Mesothelial cell of epicardium (in vitro differentiated cells): Measurements from ENCODE around the gene FOXF2. TPM values are rescaled to one million over a fixed set of nuclear protein-coding genes. Genes with fewer than 3 reads are reported as not detected.
A peak's percentile ranks its signal among the peaks of the same experiment; 100 is the strongest.

Source experiments
- DNase-seq, 2 experiments: peaks; one replicate each; pipeline ENCODE4 v3.0.0; 2021; ENCODE audit warnings: low spot score in 2 of 2; ENCODE audit not compliant: unreplicated experiment in 2 of 2
- H3K27ac Mint-ChIP-seq: 2 replicates; pipeline ENCODE4 v1.8.0; 2021; ENCODE audit warnings: mixed read lengths
- H3K27me3 Mint-ChIP-seq: 2 replicates; pipeline ENCODE4 v1.8.0; 2021; ENCODE audit warnings: low read depth, mixed read lengths
- H3K36me3 Mint-ChIP-seq: 2 replicates; pipeline ENCODE4 v1.8.0; 2021; ENCODE audit warnings: mixed read lengths
- H3K4me1 Mint-ChIP-seq: 2 replicates; pipeline ENCODE4 v1.8.0; 2021; ENCODE audit warnings: mixed read lengths
- H3K4me3 Mint-ChIP-seq: 2 replicates; pipeline ENCODE4 v1.8.0; 2021; ENCODE audit warnings: mild to moderate bottlenecking, moderate library complexity, mixed read lengths
- H3K9me3 Mint-ChIP-seq: 2 replicates; pipeline ENCODE4 v1.8.0; 2021; ENCODE audit warnings: mixed read lengths
- total RNA-seq: library from RNA; stranded (reverse); gene quantifications from 3 replicates; pipeline ENCODE4 v1.2.1, GENCODE V29; 2021
- TF ChIP-seq, protein P1 (sequence below): fragments of 200-600 bp; sonication (generic); IDR thresholded peaks from one replicate; pipeline ENCODE4 v1.5.0; 2021; ENCODE audit warnings: antibody characterized with exemption; ENCODE audit not compliant: unreplicated experiment

FOXF2 gene
- total RNA-seq, 1 donor from 2014 or later = 0.13 TPM

DNA sequence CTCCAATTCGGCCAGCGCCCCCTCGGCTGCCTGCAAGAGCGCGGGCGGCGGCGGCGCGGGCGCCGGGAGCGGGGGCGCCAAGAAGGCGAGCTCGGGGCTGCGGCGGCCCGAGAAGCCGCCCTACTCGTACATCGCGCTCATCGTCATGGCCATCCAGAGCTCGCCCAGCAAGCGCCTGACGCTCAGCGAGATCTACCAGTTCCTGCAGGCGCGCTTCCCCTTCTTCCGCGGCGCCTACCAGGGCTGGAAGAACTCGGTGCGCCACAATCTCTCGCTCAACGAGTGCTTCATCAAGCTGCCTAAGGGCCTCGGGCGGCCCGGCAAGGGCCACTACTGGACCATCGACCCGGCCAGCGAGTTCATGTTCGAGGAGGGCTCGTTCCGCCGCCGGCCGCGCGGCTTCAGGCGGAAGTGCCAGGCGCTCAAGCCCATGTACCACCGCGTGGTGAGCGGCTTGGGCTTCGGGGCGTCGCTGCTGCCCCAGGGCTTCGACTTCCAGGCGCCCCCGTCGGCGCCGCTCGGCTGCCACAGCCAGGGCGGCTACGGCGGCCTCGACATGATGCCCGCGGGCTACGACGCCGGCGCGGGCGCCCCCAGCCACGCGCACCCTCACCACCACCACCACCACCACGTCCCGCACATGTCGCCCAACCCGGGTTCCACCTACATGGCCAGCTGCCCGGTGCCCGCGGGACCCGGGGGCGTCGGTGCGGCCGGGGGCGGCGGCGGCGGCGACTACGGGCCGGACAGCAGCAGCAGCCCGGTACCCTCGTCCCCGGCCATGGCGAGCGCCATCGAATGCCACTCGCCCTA is 963 bp downstream of the FOXF2 start:
- DNase-seq = no peak
- no peaks in the 10 kb centered on the region for H3K9me3 Mint-ChIP-seq
- TF ChIP-seq, protein P1, sequence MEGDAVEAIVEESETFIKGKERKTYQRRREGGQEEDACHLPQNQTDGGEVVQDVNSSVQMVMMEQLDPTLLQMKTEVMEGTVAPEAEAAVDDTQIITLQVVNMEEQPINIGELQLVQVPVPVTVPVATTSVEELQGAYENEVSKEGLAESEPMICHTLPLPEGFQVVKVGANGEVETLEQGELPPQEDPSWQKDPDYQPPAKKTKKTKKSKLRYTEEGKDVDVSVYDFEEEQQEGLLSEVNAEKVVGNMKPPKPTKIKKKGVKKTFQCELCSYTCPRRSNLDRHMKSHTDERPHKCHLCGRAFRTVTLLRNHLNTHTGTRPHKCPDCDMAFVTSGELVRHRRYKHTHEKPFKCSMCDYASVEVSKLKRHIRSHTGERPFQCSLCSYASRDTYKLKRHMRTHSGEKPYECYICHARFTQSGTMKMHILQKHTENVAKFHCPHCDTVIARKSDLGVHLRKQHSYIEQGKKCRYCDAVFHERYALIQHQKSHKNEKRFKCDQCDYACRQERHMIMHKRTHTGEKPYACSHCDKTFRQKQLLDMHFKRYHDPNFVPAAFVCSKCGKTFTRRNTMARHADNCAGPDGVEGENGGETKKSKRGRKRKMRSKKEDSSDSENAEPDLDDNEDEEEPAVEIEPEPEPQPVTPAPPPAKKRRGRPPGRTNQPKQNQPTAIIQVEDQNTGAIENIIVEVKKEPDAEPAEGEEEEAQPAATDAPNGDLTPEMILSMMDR = no peak
- peaks cover 88% of the 10 kb centered on the region for H3K27me3 Mint-ChIP-seq
- H3K36me3 Mint-ChIP-seq = no peaks in the 10 kb centered on the region
- H3K27ac Mint-ChIP-seq = peak overlapping the region; percentile 30
- H3K4me1 Mint-ChIP-seq = peaks cover 12% of the 10 kb centered on the region
- peak overlapping the region; percentile 64 for H3K4me3 Mint-ChIP-seq

- Mint-ChIP-seq H3K27me3 (peaks cover 88% of the 10 kb centered on the region), H3K36me3 (no peaks in the 10 kb centered on the region), H3K27ac (no peak overlapping the region), H3K9me3 (no peaks in the 10 kb centered on the region), H3K4me1 (peaks cover 12% of the 10 kb centered on the region), H3K4me3 (no peak overlapping the region)
- TF ChIP-seq, protein P1 = no peak
- DNase-seq = no peak
Observed at GRCh38 chr6:1390946-1391799, 1.8 kb downstream of the FOXF2 start.

DNA sequence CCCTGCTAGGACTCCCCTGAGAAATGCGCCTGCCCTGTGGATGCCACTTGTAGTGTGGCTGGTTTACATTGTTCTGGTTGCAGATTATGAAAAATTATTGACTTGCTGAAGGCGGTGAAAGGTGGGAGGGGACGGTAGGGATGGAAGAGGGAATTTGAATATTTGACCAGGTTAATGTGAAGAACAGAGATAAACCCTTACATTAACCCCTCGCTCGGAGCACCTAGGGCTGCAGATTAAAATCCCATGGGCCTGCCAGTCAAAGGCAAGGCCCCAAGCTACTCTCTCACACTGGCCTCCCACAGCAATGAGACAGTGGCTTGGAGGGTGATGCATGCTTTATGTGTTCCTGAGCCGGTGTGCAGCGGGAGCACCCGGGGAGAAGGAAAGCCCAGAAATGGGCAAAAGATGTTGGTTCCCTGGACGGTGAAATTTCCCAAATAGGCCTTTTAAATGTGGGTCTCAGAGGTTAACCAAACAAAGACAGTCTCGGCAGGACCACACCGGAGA is 2.5 kb downstream of the FOXF2 start:
- Mint-ChIP-seq H3K4me1 (peaks cover 14% of the 10 kb centered on the region), H3K4me3 (no peak overlapping the region)

GRCh38 chr6:1392813-1393640 is 3.7 kb downstream of the FOXF2 start:
- DNase-seq = no peak
- Mint-ChIP-seq H3K9me3 (no peaks in the 10 kb centered on the region), H3K27ac (no peak overlapping the region), H3K27me3 (peaks cover 87% of the 10 kb centered on the region), H3K36me3 (no peaks in the 10 kb centered on the region), H3K4me3 (no peak overlapping the region), H3K4me1 (peaks cover 16% of the 10 kb centered on the region)
- TF ChIP-seq, protein P1 = no peak

More for the DNA sequence above, 2.5 kb downstream of the FOXF2 start:
- Mint-ChIP-seq H3K9me3 (no peaks in the 10 kb centered on the region), H3K36me3 (no peaks in the 10 kb centered on the region), H3K27ac (no peak overlapping the region), H3K27me3 (peaks cover 88% of the 10 kb centered on the region)
- no peak for DNase-seq
- TF ChIP-seq, protein P1 = no peak

- Mint-ChIP-seq H3K4me1 (peaks cover 10% of the 10 kb centered on the region), H3K36me3 (no peaks in the 10 kb centered on the region), H3K27me3 (peaks cover 87% of the 10 kb centered on the region), H3K9me3 (no peaks in the 10 kb centered on the region), H3K27ac (no peak overlapping the region), H3K4me3 (no peak overlapping the region)
- no peak for DNase-seq
- TF ChIP-seq, protein P1 = no peak
Observed at GRCh38 chr6:1393641-1394283, 4.4 kb downstream of the FOXF2 start.
